Neutrophil (primary cell): ENCODE measurements around the gene CKM.

Experiments
- H3K27ac ChIP-seq: fragments of 200-600 bp; sonication (generic); 2 replicates; pipeline ENCODE4 v1.5.1; 2016; ENCODE audit warnings: mild to moderate bottlenecking, moderate library complexity
- H3K27me3 ChIP-seq: fragments of 200-600 bp; sonication (generic); 2 replicates; pipeline ENCODE4 v1.6.0; 2016; ENCODE audit warnings: mild to moderate bottlenecking
- H3K36me3 ChIP-seq: fragments of 200-600 bp; sonication (generic); 2 replicates; pipeline ENCODE4 v1.5.1; 2017
- H3K4me1 ChIP-seq, 2 experiments: fragments of 200-600 bp in 1 of 2; sonication (generic) in 1 of 2; 1 replicate in 1 of 2; 2 replicates in 1 of 2; pipeline versions ENCODE4 v1.5.1 to v1.6.1; 2013 to 2016; ENCODE audit warnings: low read depth in 1 of 2, low read length in 1 of 2, mild to moderate bottlenecking in 1 of 2, moderate library complexity in 1 of 2; ENCODE audit not compliant: control insufficient read depth in 1 of 2, insufficient read depth in 1 of 2
- H3K4me3 ChIP-seq, 2 experiments: fragments of 200-600 bp in 1 of 2; sonication (generic) in 1 of 2; 1 replicate in 1 of 2; 2 replicates in 1 of 2; pipeline ENCODE4 v1.5.1; 2013 to 2016; ENCODE audit warnings: low read depth in 1 of 2, low read length in 1 of 2, mild to moderate bottlenecking in 1 of 2, moderate library complexity in 1 of 2
- H3K9me3 ChIP-seq: fragments of 200-600 bp; sonication (generic); 2 replicates; pipeline ENCODE4 v1.5.1; 2016
- TF ChIP-seq, protein P1 (sequence below): fragments of 200-600 bp; sonication (generic); IDR thresholded peaks from 2 replicates; pipeline ENCODE4 v1.5.1; 2016; ENCODE audit warnings: antibody characterized with exemption

CKM gene

GRCh38 chr19:45322744-45323281 lies at the start of gene CKM:
TSS of gene CKM (minus strand) at chr19:45322875. CDS start at chr19:45319713, 3,162 bp downstream.
- Histone ChIP-seq H3K27me3 (peaks cover 51% of the 10 kb centered on the region), H3K4me3 (no peak within 1 kb of the TSS), H3K27ac (no peak within 1 kb of the TSS), H3K36me3 (no peaks in the 10 kb centered on the region), H3K9me3 (no peaks in the 10 kb centered on the region), H3K4me1 (no peaks in the 10 kb centered on the region)
- TF ChIP-seq, protein P1, sequence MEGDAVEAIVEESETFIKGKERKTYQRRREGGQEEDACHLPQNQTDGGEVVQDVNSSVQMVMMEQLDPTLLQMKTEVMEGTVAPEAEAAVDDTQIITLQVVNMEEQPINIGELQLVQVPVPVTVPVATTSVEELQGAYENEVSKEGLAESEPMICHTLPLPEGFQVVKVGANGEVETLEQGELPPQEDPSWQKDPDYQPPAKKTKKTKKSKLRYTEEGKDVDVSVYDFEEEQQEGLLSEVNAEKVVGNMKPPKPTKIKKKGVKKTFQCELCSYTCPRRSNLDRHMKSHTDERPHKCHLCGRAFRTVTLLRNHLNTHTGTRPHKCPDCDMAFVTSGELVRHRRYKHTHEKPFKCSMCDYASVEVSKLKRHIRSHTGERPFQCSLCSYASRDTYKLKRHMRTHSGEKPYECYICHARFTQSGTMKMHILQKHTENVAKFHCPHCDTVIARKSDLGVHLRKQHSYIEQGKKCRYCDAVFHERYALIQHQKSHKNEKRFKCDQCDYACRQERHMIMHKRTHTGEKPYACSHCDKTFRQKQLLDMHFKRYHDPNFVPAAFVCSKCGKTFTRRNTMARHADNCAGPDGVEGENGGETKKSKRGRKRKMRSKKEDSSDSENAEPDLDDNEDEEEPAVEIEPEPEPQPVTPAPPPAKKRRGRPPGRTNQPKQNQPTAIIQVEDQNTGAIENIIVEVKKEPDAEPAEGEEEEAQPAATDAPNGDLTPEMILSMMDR = no peak

GRCh38 chr19:45370410-45371204 lies 47.9 kb upstream of the CKM start, which contains the start of gene ERCC2:
TSS of gene ERCC2 (minus strand) at chr19:45370573. CDS start at chr19:45370540, 33 bp downstream.
- Histone ChIP-seq H3K27ac (peak within 1 kb of the TSS; percentile 69), H3K27me3 (no peaks in the 10 kb centered on the region), H3K4me1 (peaks cover 11 to 14% of the 10 kb centered on the region in 2 experiments), H3K4me3 (peak within 1 kb of the TSS; percentile 58 to 91), H3K9me3 (no peaks in the 10 kb centered on the region), H3K36me3 (no peaks in the 10 kb centered on the region)
- TF ChIP-seq, protein P1 = no peak

DNA sequence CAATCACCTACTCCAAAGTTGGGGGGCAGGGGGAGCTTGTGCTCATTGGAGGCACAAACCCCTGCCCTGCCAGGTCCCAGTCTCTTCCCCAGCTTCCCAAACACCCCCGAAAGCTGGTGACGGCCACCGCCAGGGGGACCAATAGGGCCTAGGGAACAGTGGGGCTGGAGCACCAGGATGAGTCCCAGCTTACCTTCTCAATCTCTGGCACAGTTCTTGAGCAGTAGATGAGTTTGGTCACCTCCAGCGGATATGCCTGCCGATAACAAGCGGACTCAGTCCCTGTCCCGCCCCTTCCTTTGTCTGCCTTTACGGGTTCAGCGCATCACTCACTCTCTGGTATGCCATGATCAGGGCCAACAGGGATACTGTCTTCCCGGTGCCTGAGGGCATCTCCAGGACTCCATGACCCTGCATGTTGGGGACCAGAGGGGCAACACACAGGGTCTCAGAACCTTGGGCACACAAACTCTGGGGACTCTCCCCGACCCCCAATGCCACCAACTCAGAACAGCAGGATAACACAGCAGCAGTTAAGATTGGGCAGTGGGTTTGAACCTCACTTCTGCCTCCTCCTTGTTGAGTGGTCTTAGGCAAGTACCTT lies 46.2 kb upstream of the CKM start:
- no peaks in the 10 kb centered on the region for H3K9me3 ChIP-seq
- H3K27me3 ChIP-seq = no peaks in the 10 kb centered on the region
- H3K4me3 ChIP-seq = no peak overlapping the region
- H3K27ac ChIP-seq = no peak overlapping the region
- TF ChIP-seq, protein P1 = no peak
- peaks cover 2% of the 10 kb centered on the region for H3K36me3 ChIP-seq
- H3K4me1 ChIP-seq = peaks cover 11 to 14% of the 10 kb centered on the region in 2 experiments

DNA sequence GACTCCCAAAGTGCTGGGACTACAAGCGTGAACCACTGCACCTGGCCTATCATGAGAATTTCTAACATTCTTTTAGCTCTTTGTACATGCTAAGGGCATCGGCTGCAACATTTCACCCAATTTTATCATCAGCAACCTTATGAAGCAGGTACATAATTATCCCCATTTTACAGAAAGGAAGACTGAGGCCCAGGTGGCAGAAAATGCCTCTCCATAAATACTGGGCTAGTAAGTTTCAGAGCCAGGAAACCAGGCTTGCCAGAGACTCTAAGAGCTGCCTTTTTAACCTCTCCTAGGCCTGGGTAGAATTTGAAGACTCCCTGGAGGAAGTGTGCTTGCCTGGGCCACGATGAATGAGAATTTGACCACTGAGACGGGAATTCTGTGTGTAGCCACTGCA lies 45.5 kb upstream of the CKM start:
- Histone ChIP-seq H3K27me3 (no peaks in the 10 kb centered on the region), H3K9me3 (no peaks in the 10 kb centered on the region), H3K4me1 (peaks cover 11 to 14% of the 10 kb centered on the region in 2 experiments), H3K27ac (no peak overlapping the region), H3K36me3 (peaks cover 7% of the 10 kb centered on the region), H3K4me3 (no peak overlapping the region)
- TF ChIP-seq, protein P1 = no peak

- H3K9me3 ChIP-seq = no peaks in the 10 kb centered on the region
- no peak overlapping the region for H3K27ac ChIP-seq
- peaks cover 0 to under 1% of the 10 kb centered on the region in 2 experiments for H3K4me1 ChIP-seq
- TF ChIP-seq, protein P1 = no peak
- H3K36me3 ChIP-seq = peaks cover 7% of the 10 kb centered on the region
- H3K4me3 ChIP-seq = no peak overlapping the region
- H3K27me3 ChIP-seq = no peaks in the 10 kb centered on the region
Observed at GRCh38 chr19:45364696-45365095, 42.0 kb upstream of the CKM start.
